HCT116 (cell line): ENCODE data around the gene SCRN2. TPM values are rescaled to one million over a fixed set of nuclear protein-coding genes. Genes with fewer than 3 reads are reported as not detected.

Source experiments
- ATAC-seq: fragments of 200-7000 bp; cut with Tn5 transposase; 2 replicates; pipeline ENCODE4 v1.9.1; 2020; ENCODE audit warnings: mild to moderate bottlenecking, moderate library complexity
- BruUV-seq: library from RNA; stranded (reverse); fragments of 400-500 nt; replicated peaks from 2 replicates; lab custom pipeline; 2021; lab: Mats Ljungman, UMichigan
- CTCF ChIA-PET: fragments of 300-600 bp; sonication (Branson Sonifier 250); formaldehyde crosslinking; loops from one replicate; lab custom pipeline; 2021; ENCODE audit warnings: antibody characterized with exemption; lab: Charles Lee
- POLR2A ChIA-PET: fragments of 300-600, 350-600 bp; sonication (Branson Sonifier 250); formaldehyde crosslinking; loops from one replicate; lab custom pipeline; 2021; ENCODE audit warnings: antibody characterized with exemption; lab: Charles Lee
- RAD21 ChIA-PET, 2 experiments: fragments of 300-600 bp; sonication (Branson Sonifier 250); formaldehyde crosslinking; loops; one replicate each; lab custom pipeline; 2023; ENCODE audit warnings: low total read pairs in 2 of 2; ENCODE audit not compliant: uncharacterized antibody in 2 of 2, unreplicated experiment in 2 of 2, low non-redundant PET in 1 of 2; lab: Charles Lee
- DNase-seq: peaks from one replicate; pipeline ENCODE4 v3.0.0-alpha.2; 2010; ENCODE audit warnings: low read depth, low spot score
- H2AFZ ChIP-seq: fragments of 200-600 bp; shearing (Covaris generic), sonication (generic); 2 replicates; pipeline ENCODE4 v1.6.1; 2017; ENCODE audit warnings: low read depth, mixed run types, mixed read lengths, antibody characterized with exemption, low read length; ENCODE audit not compliant: poor library complexity, severe bottlenecking
- H3K27ac ChIP-seq: 2 replicates; pipeline ENCODE4 v1.5.1; 2012; ENCODE audit warnings: low read depth, low read length
- H3K27me3 ChIP-seq: fragments of 200-600 bp; sonication (generic); 2 replicates; pipeline ENCODE4 v1.6.1; 2016; ENCODE audit warnings: mixed run types, low read length, mixed read lengths; ENCODE audit not compliant: insufficient read depth
- H3K36me3 ChIP-seq, 2 experiments: fragments of 200-500 bp in 1 of 2; fragments of 200-600 bp in 1 of 2; sonication (Bioruptor generic) in 1 of 2; sonication (generic) in 1 of 2; 2 replicates each; pipeline versions ENCODE4 v1.5.1 to v1.6.1; 2014 to 2016; ENCODE audit warnings: low read length in 2 of 2, inconsistent platforms in 1 of 2, mixed read lengths in 1 of 2, mixed run types in 1 of 2; ENCODE audit not compliant: insufficient read depth in 2 of 2, control insufficient read depth in 1 of 2
- H3K4me1 ChIP-seq, 2 experiments: fragments of 200-600 bp in 1 of 2; sonication (generic) in 1 of 2; 2 replicates each; pipeline versions ENCODE4 v1.5.1 to v1.6.1; 2012 to 2017; ENCODE audit warnings: low read length in 2 of 2, inconsistent platforms in 1 of 2, mild to moderate bottlenecking in 1 of 2, mixed read lengths in 1 of 2, mixed run types in 1 of 2, moderate library complexity in 1 of 2; ENCODE audit not compliant: insufficient read depth in 2 of 2, control insufficient read depth in 1 of 2
- H3K4me2 ChIP-seq: fragments of 200-600 bp; sonication (generic); 2 replicates; pipeline ENCODE4 v1.6.1; 2017; ENCODE audit warnings: mixed run types, low read length, mixed read lengths
- H3K4me3 ChIP-seq, 2 experiments: fragments of 200-600 bp in 1 of 2; sonication (generic) in 1 of 2; replicated peaks in 1 of 2; 2 replicates each; pipeline ENCODE4 v1.5.1; 2011 to 2016; ENCODE audit warnings: low read length in 2 of 2, control low read depth in 1 of 2, low read depth in 1 of 2, mild to moderate bottlenecking in 1 of 2, mixed read lengths in 1 of 2, mixed run types in 1 of 2
- H3K79me2 ChIP-seq: fragments of 200-600 bp; sonication (generic); 2 replicates; pipeline ENCODE4 v1.6.1; 2017; ENCODE audit warnings: mild to moderate bottlenecking, mixed run types, low read length, moderate library complexity, mixed read lengths; ENCODE audit not compliant: insufficient read depth
- H3K9ac ChIP-seq: fragments of 200-600 bp; sonication (generic); 2 replicates; pipeline ENCODE4 v1.6.1; 2016; ENCODE audit warnings: low read length, mixed read lengths
- H3K9me2 ChIP-seq: fragments of 200-600 bp; sonication (generic), shearing (Covaris generic); 2 replicates; pipeline ENCODE4 v1.6.1; 2017; ENCODE audit warnings: mixed run types, mild to moderate bottlenecking, moderate library complexity; ENCODE audit not compliant: insufficient read depth
- H3K9me3 ChIP-seq, 2 experiments: fragments of 200-500 bp in 1 of 2; fragments of 200-600 bp in 1 of 2; sonication (Bioruptor generic) in 1 of 2; sonication (generic) in 1 of 2; 2 replicates each; pipeline ENCODE4 v1.6.1; 2014 to 2017; ENCODE audit warnings: low read length in 2 of 2, mixed read lengths in 2 of 2, inconsistent platforms in 1 of 2, low read depth in 1 of 2, mild to moderate bottlenecking in 1 of 2, mixed run types in 1 of 2, moderate library complexity in 1 of 2; ENCODE audit not compliant: control insufficient read depth in 1 of 2, insufficient read depth in 1 of 2
- H4K20me1 ChIP-seq: fragments of 200-600 bp; sonication (generic), shearing (Covaris generic); 2 replicates; pipeline ENCODE4 v1.6.1; 2017; ENCODE audit warnings: mixed run types, mild to moderate bottlenecking, moderate library complexity; ENCODE audit not compliant: insufficient read depth
- ATF3 ChIP-seq: IDR thresholded peaks from 2 replicates; pipeline ENCODE4 v1.6.1; 2012
- CBX3 ChIP-seq: IDR thresholded peaks from 2 replicates; pipeline ENCODE4 v1.6.1; 2012; ENCODE audit warnings: low read depth
- CEBPB ChIP-seq: IDR thresholded peaks from 2 replicates; pipeline ENCODE4 v1.6.1; 2012; ENCODE audit warnings: low read depth
- CTCF ChIP-seq, 3 experiments: fragments of 200-600 bp in 1 of 3; sonication (generic) in 1 of 3; IDR thresholded peaks in 2 of 3; conservative IDR thresholded peaks in 1 of 3; 2 replicates each; pipeline ENCODE4 v1.5.1; 2012 to 2017; ENCODE audit warnings: low read depth in 2 of 3, low read length in 2 of 3, antibody characterized with exemption in 1 of 3, borderline replicate concordance in 1 of 3, control low read depth in 1 of 3, mild to moderate bottlenecking in 1 of 3, mixed read lengths in 1 of 3, mixed run types in 1 of 3, moderate library complexity in 1 of 3; ENCODE audit not compliant: insufficient read depth in 1 of 3
- EGR1 ChIP-seq: IDR thresholded peaks from 2 replicates; pipeline ENCODE4 v1.6.1; 2012; ENCODE audit warnings: low read depth
- ELF1 ChIP-seq: IDR thresholded peaks from 2 replicates; pipeline ENCODE4 v1.6.1; 2012; ENCODE audit warnings: low read depth, borderline replicate concordance
- EZH2 ChIP-seq: fragments of 200-600 bp; sonication (generic); IDR thresholded peaks from 2 replicates; pipeline ENCODE4 v1.6.1; 2017; ENCODE audit warnings: antibody characterized with exemption, mixed run types
- EZH2phosphoT487 ChIP-seq: fragments of 200-600 bp; IDR thresholded peaks from 2 replicates; pipeline ENCODE4 v1.6.1; 2018; ENCODE audit warnings: antibody characterized with exemption, borderline replicate concordance
- FOSL1 ChIP-seq: IDR thresholded peaks from 2 replicates; pipeline ENCODE4 v1.6.1; 2012; ENCODE audit warnings: low read depth
- JUND ChIP-seq: IDR thresholded peaks from 2 replicates; pipeline ENCODE4 v1.6.1; 2012
- MAX ChIP-seq: IDR thresholded peaks from 2 replicates; pipeline ENCODE4 v1.6.1; 2012
- POLR2A ChIP-seq: IDR thresholded peaks from 2 replicates; pipeline ENCODE4 v1.7.0; 2011; ENCODE audit warnings: borderline replicate concordance; ENCODE audit not compliant: insufficient read depth, insufficient read length; ENCODE audit errors: extremely low read depth
- POLR2AphosphoS5 ChIP-seq: IDR thresholded peaks from 2 replicates; pipeline ENCODE4 v1.6.1; 2011; ENCODE audit warnings: mild to moderate bottlenecking, low read depth, low read length, moderate library complexity
- SP1 ChIP-seq: IDR thresholded peaks from 2 replicates; pipeline ENCODE4 v1.6.1; 2012; ENCODE audit warnings: low read depth
- SRF ChIP-seq: IDR thresholded peaks from 2 replicates; pipeline ENCODE4 v1.6.1; 2012; ENCODE audit warnings: low read depth
- TCF7L2 ChIP-seq: IDR thresholded peaks from 2 replicates; pipeline ENCODE4 v1.7.0; 2011; ENCODE audit warnings: borderline replicate concordance, inconsistent platforms; ENCODE audit not compliant: insufficient read depth, insufficient read length; ENCODE audit errors: extremely low read depth
- YY1 ChIP-seq: IDR thresholded peaks from 2 replicates; pipeline ENCODE4 v1.6.1; 2011; ENCODE audit warnings: low read length, low read depth, moderate library complexity, mild to moderate bottlenecking; ENCODE audit not compliant: insufficient replicate concordance; ENCODE audit errors: extremely low read depth
- ZBTB33 ChIP-seq: IDR thresholded peaks from 2 replicates; pipeline ENCODE4 v1.6.1; 2011; ENCODE audit warnings: mild to moderate bottlenecking, low read length, moderate library complexity; ENCODE audit not compliant: insufficient replicate concordance; ENCODE audit errors: extremely low read depth
- ZFX ChIP-seq: fragments of 450-650 bp; IDR thresholded peaks from 2 replicates; pipeline ENCODE4 v1.6.1; 2017
- ZNF274 ChIP-seq: fragments of 200-500 bp; sonication (Bioruptor generic); IDR thresholded peaks from 2 replicates; pipeline ENCODE4 v1.6.1; 2014; ENCODE audit warnings: mild to moderate bottlenecking, low read depth, low read length, inconsistent platforms
- intact Hi-C: fragments of 100-400 bp; cut with micrococcal nuclease; formaldehyde crosslinking; loops from 2 replicates; pipeline ENCODE4 v1.10.0; 2022
- total RNA-seq: library from RNA; stranded (reverse); gene quantifications from one replicate; pipeline ENCODE4 v1.2.1, GENCODE V29; 2021; ENCODE audit not compliant: unreplicated experiment

Gene SCRN2
- total RNA-seq, 1 experiment from 2014 or later: 53.2 TPM

- TF ChIP-seq EZH2phosphoT487 (no peak), POLR2AphosphoS5 (no peak), EGR1 (no peak), MAX (no peak), TCF7L2 (no peak)
These were observed 37.3 kb downstream of the SCRN2 start (continued) for GRCh38 chr17:47803751-47804150.

GRCh38 chr17:47803201-47803600, 37.9 kb downstream of the SCRN2 start:
- 0 out of 4 replicates have a peak, but pooled peaks cover 0 to 5% of the 10 kb centered on the region in 2 experiments for H3K36me3 ChIP-seq
- BruUV-seq: no TSS peak
- ChIA-PET RAD21 (no interaction called here), POLR2A (no interaction called here), CTCF (no interaction called here)
- no peaks in the 10 kb centered on the region for H3K9me3 ChIP-seq
- H3K4me1 ChIP-seq: no peaks in the 10 kb centered on the region
- no peak for ATAC-seq
- H4K20me1 ChIP-seq: no peaks in the 10 kb centered on the region
- DNase-seq: no peak
- no peak overlapping the region for H3K27ac ChIP-seq
- no peak overlapping the region for H3K4me3 ChIP-seq
- no peaks in the 10 kb centered on the region for H3K9me2 ChIP-seq
- H3K4me2 ChIP-seq: no peak overlapping the region
- intact Hi-C loops: loop anchor here (5.0 kb wide), 1 partner anchor 71 kb away; the partner anchor contains the start of gene TBX21
- peaks cover 11% of the 10 kb centered on the region; the same call in 1 of the 2 replicates for H3K27me3 ChIP-seq
- no peaks in the 10 kb centered on the region for H3K79me2 ChIP-seq
- H2AFZ ChIP-seq: no peak overlapping the region
- H3K9ac ChIP-seq: no peak overlapping the region
- TF ChIP-seq ZFX (no peak), POLR2A (no peak), SP1 (no peak), ATF3 (no peak), SRF (no peak), FOSL1 (no peak), TCF7L2 (no peak), ZBTB33 (no peak), YY1 (no peak), EZH2phosphoT487 (no peak), EZH2 (no peak), JUND (no peak), EGR1 (no peak), CEBPB (no peak), ELF1 (no peak), MAX (no peak), POLR2AphosphoS5 (no peak), ZNF274 (no peak), CTCF (IDR thresholded peaks at IDR 0.05 in 2 of 3, conservative IDR thresholded peaks at IDR 0.05 in 1 of 3; ENCODE audit: borderline replicate concordance in 1 of 3, insufficient read depth in 1 of 3, low read depth in 2 of 3, low read length in 2 of 3) (no peak), CBX3 (no peak)
- TF ChIP-seq, all 23 proteins: peak for 0
